Ishikawa (cell line): ENCODE data around the gene TENT5C.

ENCODE experiments used
- CEBPB ChIP-seq: IDR thresholded peaks from 2 replicates; pipeline ENCODE4 v1.6.1; 2012
- EGR1 ChIP-seq: IDR thresholded peaks from 2 replicates; pipeline ENCODE4 v1.6.1; 2012
- EP300 ChIP-seq: IDR thresholded peaks from 2 replicates; pipeline ENCODE4 v1.6.1; 2012; ENCODE audit warnings: borderline replicate concordance
- FOXM1 ChIP-seq: IDR thresholded peaks from 2 replicates; pipeline ENCODE4 v1.6.1; 2012; ENCODE audit warnings: low read depth, borderline replicate concordance
- NFIC ChIP-seq: IDR thresholded peaks from 2 replicates; pipeline ENCODE4 v1.6.1; 2012
- RAD21 ChIP-seq: IDR thresholded peaks from 2 replicates; pipeline ENCODE4 v1.6.1; 2012; ENCODE audit warnings: low read depth
- TAF1 ChIP-seq: IDR thresholded peaks from 2 replicates; pipeline ENCODE4 v1.6.1; 2012; ENCODE audit warnings: low read depth, mild to moderate bottlenecking
- TCF12 ChIP-seq: IDR thresholded peaks from 2 replicates; pipeline ENCODE4 v1.6.1; 2012; ENCODE audit warnings: low read depth
- TEAD4 ChIP-seq: IDR thresholded peaks from 2 replicates; pipeline ENCODE4 v1.6.1; 2012
- YY1 ChIP-seq: IDR thresholded peaks from 2 replicates; pipeline ENCODE4 v1.6.1; 2012; ENCODE audit warnings: low read depth
- TF ChIP-seq, protein P1 (sequence below): IDR thresholded peaks from 2 replicates; pipeline ENCODE4 v1.6.1; 2012
- TF ChIP-seq, protein P2 (sequence below): IDR thresholded peaks from 2 replicates; pipeline ENCODE4 v1.6.1; 2012

DNA sequence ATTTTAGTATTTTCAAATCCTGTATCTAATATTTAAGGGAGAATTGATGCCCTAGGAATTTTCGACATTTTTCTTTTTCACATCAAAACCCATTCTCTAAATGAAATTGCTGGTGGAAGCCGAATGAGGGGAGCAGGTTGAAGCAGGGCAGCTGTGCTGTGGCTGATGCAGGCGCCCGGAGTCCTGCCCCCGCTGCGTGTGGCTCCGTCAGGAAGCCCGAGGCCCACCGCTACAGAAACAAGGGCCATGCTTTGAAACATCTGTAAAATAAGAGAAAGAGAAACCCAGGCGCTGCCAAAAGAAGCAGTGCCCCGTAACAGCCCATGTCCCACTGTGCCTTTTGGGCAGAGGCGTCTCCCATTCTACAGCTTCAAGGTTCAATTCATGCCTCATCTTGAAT lies 41.1 kb downstream of the TENT5C start:
- TF ChIP-seq, protein P1, sequence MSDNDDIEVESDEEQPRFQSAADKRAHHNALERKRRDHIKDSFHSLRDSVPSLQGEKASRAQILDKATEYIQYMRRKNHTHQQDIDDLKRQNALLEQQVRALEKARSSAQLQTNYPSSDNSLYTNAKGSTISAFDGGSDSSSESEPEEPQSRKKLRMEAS: no peak
- TF ChIP-seq NFIC: no peak
- TF ChIP-seq, protein P2, sequence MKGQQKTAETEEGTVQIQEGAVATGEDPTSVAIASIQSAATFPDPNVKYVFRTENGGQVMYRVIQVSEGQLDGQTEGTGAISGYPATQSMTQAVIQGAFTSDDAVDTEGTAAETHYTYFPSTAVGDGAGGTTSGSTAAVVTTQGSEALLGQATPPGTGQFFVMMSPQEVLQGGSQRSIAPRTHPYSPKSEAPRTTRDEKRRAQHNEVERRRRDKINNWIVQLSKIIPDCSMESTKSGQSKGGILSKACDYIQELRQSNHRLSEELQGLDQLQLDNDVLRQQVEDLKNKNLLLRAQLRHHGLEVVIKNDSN: no peak
- TF ChIP-seq YY1: no peak
- no peak for TF ChIP-seq EP300
- TF ChIP-seq FOXM1: no peak
- no peak for TF ChIP-seq RAD21
- no peak for TF ChIP-seq TCF12
- no peak for TF ChIP-seq TAF1
- TF ChIP-seq EGR1: no peak
- TF ChIP-seq CEBPB: no peak
- no peak for TF ChIP-seq TEAD4
